H1 (cell line): ENCODE data around the gene ZFP1. TPM values are rescaled to one million over a fixed set of nuclear protein-coding genes. Genes with fewer than 3 reads are reported as not detected.
"Not testable (repeated sequence)": the region's sequence is repeated elsewhere in the genome, so short reads cannot be mapped to it uniquely, and the experiment has no call there.

Experiments used
- CTCF ChIA-PET: fragments of 300-600 bp; sonication (Branson Sonifier 250); formaldehyde crosslinking; loops from one replicate; lab custom pipeline; 2021; ENCODE audit not compliant: partially characterized antibody; lab: Charles Lee
- POLR2A ChIA-PET: fragments of 300-600 bp; sonication (Branson Sonifier 250); formaldehyde crosslinking; loops from one replicate; lab custom pipeline; 2021; ENCODE audit warnings: inconsistent platforms; ENCODE audit not compliant: partially characterized antibody; lab: Charles Lee
- DNase-seq, 2 experiments: peaks; one replicate each; pipeline versions ENCODE4 v3.0.0 to v3.0.0-alpha.2; 2010 to 2022; ENCODE audit warnings: low spot score in 2 of 2, low read depth in 1 of 2, mixed read lengths in 1 of 2
- FAIRE-seq: peaks from 2 replicates; lab custom pipeline; 2011; peaks lifted over from hg19 to GRCh38; lab: Jason Lieb, UNC
- H2AFZ ChIP-seq: 2 replicates; pipeline ENCODE4 v1.8.1; 2012; ENCODE audit warnings: low read length, inconsistent platforms
- H2AK5ac ChIP-seq: 2 replicates; pipeline ENCODE4 v1.6.1; 2013; ENCODE audit warnings: low read depth, low read length
- H2BK120ac ChIP-seq: replicated peaks from 2 replicates; pipeline ENCODE3; 2013; ENCODE audit warnings: low read depth, low read length, inconsistent platforms
- H2BK12ac ChIP-seq: 2 replicates; pipeline ENCODE4 v1.6.1; 2013; ENCODE audit warnings: low read depth, low read length
- H2BK15ac ChIP-seq: 2 replicates; pipeline ENCODE4 v1.6.1; 2013; ENCODE audit warnings: low read length
- H2BK20ac ChIP-seq: 2 replicates; pipeline ENCODE4 v1.6.1; 2013; ENCODE audit warnings: low read length
- H2BK5ac ChIP-seq: 2 replicates; pipeline ENCODE4 v1.6.1; 2013; ENCODE audit warnings: low read depth, low read length
- H3K14ac ChIP-seq: 2 replicates; pipeline ENCODE4 v1.6.1; 2013; ENCODE audit warnings: inconsistent platforms; ENCODE audit not compliant: insufficient read length
- H3K18ac ChIP-seq: 2 replicates; pipeline ENCODE4 v1.6.1; 2013; ENCODE audit warnings: low read length; ENCODE audit errors: extremely low read depth
- H3K23ac ChIP-seq: 2 replicates; pipeline ENCODE4 v1.6.1; 2013; ENCODE audit warnings: inconsistent platforms; ENCODE audit not compliant: insufficient read length
- H3K23me2 ChIP-seq: 2 replicates; pipeline ENCODE4 v1.6.1; 2013; ENCODE audit warnings: low read depth, low read length
- H3K27ac ChIP-seq: 2 replicates; pipeline ENCODE4 v1.6.1; 2011; ENCODE audit warnings: low read depth, low read length, inconsistent platforms
- H3K27me3 ChIP-seq, 4 experiments: replicated peaks in 1 of 4; 1 replicate in 1 of 4; 2 replicates in 3 of 4; pipeline versions ENCODE4 v1.6.1 to v1.8.1; 2011 to 2013; ENCODE audit warnings: low read length in 3 of 4, mild to moderate bottlenecking in 3 of 4, inconsistent platforms in 2 of 4, mixed read lengths in 2 of 4, moderate library complexity in 1 of 4; ENCODE audit not compliant: control insufficient read depth in 3 of 4, insufficient read depth in 3 of 4; ENCODE audit errors: extremely low read depth in 1 of 4
- H3K36me3 ChIP-seq, 4 experiments: 2 replicates each; pipeline versions ENCODE4 v1.6.1 to v1.8.1; 2011 to 2013; ENCODE audit warnings: mild to moderate bottlenecking in 4 of 4, low read length in 3 of 4, moderate library complexity in 2 of 4, control low read depth in 1 of 4, inconsistent platforms in 1 of 4; ENCODE audit not compliant: insufficient read depth in 4 of 4, control insufficient read depth in 2 of 4
- H3K4ac ChIP-seq: replicated peaks from 2 replicates; pipeline ENCODE3; 2013; ENCODE audit warnings: low read length, low read depth, mixed read lengths, inconsistent platforms; ENCODE audit not compliant: insufficient read length
- H3K4me1 ChIP-seq, 4 experiments: replicated peaks in 1 of 4; 1 replicate in 1 of 4; 2 replicates in 3 of 4; pipeline versions ENCODE4 v1.6.1 to v1.8.1; 2011 to 2013; ENCODE audit warnings: low read length in 3 of 4, inconsistent platforms in 2 of 4, mixed read lengths in 1 of 4; ENCODE audit not compliant: insufficient read depth in 4 of 4, control insufficient read depth in 3 of 4
- H3K4me2 ChIP-seq, 2 experiments: 2 replicates each; pipeline versions ENCODE4 v1.6.1 to v1.8.1; 2011 to 2013; ENCODE audit warnings: low read depth in 2 of 2, low read length in 2 of 2, control low read depth in 1 of 2, inconsistent platforms in 1 of 2, mild to moderate bottlenecking in 1 of 2; ENCODE audit not compliant: insufficient read depth in 1 of 2
- H3K4me3 ChIP-seq, 4 experiments: fragments of 200-600, 300-600 bp in 1 of 4; sonication (generic), shearing (Covaris generic), sonication (Bioruptor Twin) in 1 of 4; 2 replicates each; pipeline versions ENCODE4 v1.5.1 to v1.8.1; 2011 to 2016; ENCODE audit warnings: low read length in 4 of 4, low read depth in 3 of 4, control low read depth in 2 of 4, inconsistent platforms in 2 of 4, mild to moderate bottlenecking in 2 of 4, mixed read lengths in 1 of 4, moderate library complexity in 1 of 4; ENCODE audit not compliant: insufficient read depth in 2 of 4; ENCODE audit errors: extremely low read depth in 1 of 4
- H3K56ac ChIP-seq: replicated peaks from 2 replicates; pipeline ENCODE3; 2013; ENCODE audit warnings: low read depth, mild to moderate bottlenecking, mixed read lengths, low read length, inconsistent platforms; ENCODE audit not compliant: insufficient read length
- H3K79me1 ChIP-seq: 2 replicates; pipeline ENCODE4 v1.6.1; 2013; ENCODE audit warnings: low read depth, low read length, control low read depth
- H3K79me2 ChIP-seq, 2 experiments: 2 replicates each; pipeline versions ENCODE4 v1.6.1 to v1.8.1; 2012 to 2013; ENCODE audit warnings: low read length in 2 of 2, mild to moderate bottlenecking in 2 of 2, inconsistent platforms in 1 of 2; ENCODE audit not compliant: insufficient read depth in 2 of 2, control insufficient read depth in 1 of 2
- H3K9ac ChIP-seq, 4 experiments: replicated peaks in 1 of 4; 1 replicate in 1 of 4; 2 replicates in 3 of 4; pipeline versions ENCODE4 v1.6.1 to v1.8.1; 2011 to 2013; ENCODE audit warnings: low read depth in 3 of 4, low read length in 3 of 4, control low read depth in 2 of 4, mild to moderate bottlenecking in 2 of 4, moderate library complexity in 2 of 4, inconsistent platforms in 1 of 4; ENCODE audit errors: extremely low read depth in 1 of 4
- H3K9me3 ChIP-seq, 2 experiments: 2 replicates each; pipeline versions ENCODE4 v1.6.1 to v1.8.1; 2012 to 2013; ENCODE audit warnings: mild to moderate bottlenecking in 2 of 2, moderate library complexity in 2 of 2, control low read depth in 1 of 2, inconsistent platforms in 1 of 2, low read depth in 1 of 2, low read length in 1 of 2, mixed read lengths in 1 of 2; ENCODE audit not compliant: insufficient read depth in 2 of 2
- H4K20me1 ChIP-seq, 2 experiments: replicated peaks in 1 of 2; 2 replicates each; pipeline versions ENCODE3 to v1.8.1; 2011 to 2013; ENCODE audit warnings: inconsistent platforms in 2 of 2, low read length in 2 of 2, mild to moderate bottlenecking in 1 of 2; ENCODE audit not compliant: insufficient read depth in 2 of 2, control insufficient read depth in 1 of 2
- H4K5ac ChIP-seq: 2 replicates; pipeline ENCODE4 v1.6.1; 2013; ENCODE audit warnings: low read length, low read depth, mixed read lengths, inconsistent platforms; ENCODE audit not compliant: insufficient read length
- H4K8ac ChIP-seq: 2 replicates; pipeline ENCODE4 v1.8.0; 2013; ENCODE audit warnings: mild to moderate bottlenecking, moderate library complexity, low read length, inconsistent platforms; ENCODE audit not compliant: insufficient read depth; ENCODE audit errors: extremely low read depth
- H4K91ac ChIP-seq: replicated peaks from 2 replicates; pipeline ENCODE3; 2013; ENCODE audit warnings: low read length, mixed read lengths, inconsistent platforms; ENCODE audit not compliant: insufficient read length
- WGBS, 2 experiments: shearing (Covaris generic) in 1 of 2; methylation state at CpG; one replicate each; pipeline versions ENCODE4 v1.1.6 to v1.1.7; 2013 to 2015; ENCODE audit warnings: low lambda C conversion rate in 2 of 2, mixed read lengths in 2 of 2, inconsistent platforms in 1 of 2, low coverage in 1 of 2, missing lambda C conversion rate in 1 of 2; ENCODE audit not compliant: insufficient replicate concordance in 2 of 2, insufficient coverage in 1 of 2, insufficient read length in 1 of 2; ENCODE audit errors: extremely low coverage in 1 of 2, missing lambda C conversion rate in 1 of 2; 5-methylcytosine and 5-hydroxymethylcytosine counted together
- polyA plus RNA-seq, 7 experiments: library from polyadenylated mRNA; depleted of rRNA in 3 of 7; stranded (reverse) in 5 of 7; unstranded in 2 of 7; fragments of >200 nt in 5 of 7; fragments of 200-250 nt in 2 of 7; gene quantifications; 1 replicate in 5 of 7; 2 replicates in 1 of 7; 4 replicates in 1 of 7; pipeline versions ENCODE4 v1.2.1 to v1.2.3, GENCODE V29; 2011 to 2013; ENCODE audit warnings: missing spikeins in 2 of 7, mixed read lengths in 2 of 7
- total RNA-seq: library from RNA; stranded (reverse); fragmentation: NEBNext Ultra II Directional; extraction: Animal tissue kit (Norgen Biotek cat#: 25700); gene quantifications from 2 replicates; pipeline ENCODE4 v1.2.1, GENCODE V29; 2021

The ZFP1 gene
- total and polyA plus RNA-seq, 2 of the 8 experiments (the other 6 are each of a cell fraction or from before 2014, with no cell fraction given), result 4.0 to 11.2 TPM

- WGBS, 2 experiments, result 95% methylated on average over 5 of the region's 5 CpGs; no CpG with 5 or more reads in 1 of the 2 experiments
- H3K56ac ChIP-seq, H2AK5ac ChIP-seq, DNase-seq, H4K8ac ChIP-seq, H2BK15ac ChIP-seq, H2BK120ac ChIP-seq, H3K36me3 ChIP-seq, H2BK5ac ChIP-seq, H4K20me1 ChIP-seq, H2BK20ac ChIP-seq, H4K5ac ChIP-seq, H3K14ac ChIP-seq, H3K27me3 ChIP-seq, H3K23me2 ChIP-seq, H3K4me3 ChIP-seq, H4K91ac ChIP-seq, H3K23ac ChIP-seq, H2AFZ ChIP-seq, H3K79me2 ChIP-seq, FAIRE-seq, H3K79me1 ChIP-seq, H3K4ac ChIP-seq, H3K9ac ChIP-seq, H3K27ac ChIP-seq, H3K4me2 ChIP-seq, H3K18ac ChIP-seq: not testable (repeated sequence)
- Histone ChIP-seq H3K4me1 (peaks cover 0 to 12% (median 6%) of the 10 kb centered on the region in 4 experiments; a peak in 5 of 7 replicates), H2BK12ac (peak overlapping the region; percentile 88), H3K9me3 (peaks cover 7 to 16% of the 10 kb centered on the region in 2 experiments; a peak in 3 of 4 replicates)
- CTCF ChIA-PET, result interaction anchor here (0.6 to 1.7 kb wide), 13 partner anchors 8 to 403 kb away, joined by 3 to 10 read pairs (median 3); partner anchors contain the start of gene LDHD
- POLR2A ChIA-PET, result interaction anchor here (0.7 to 1.9 kb wide), 3 partner anchors 9 to 13 kb away, joined by 3 to 7 read pairs (median 5); partner anchors contain the start of gene LDHD
Observed at GRCh38 chr16:75129421-75130149, 18.7 kb upstream of the ZFP1 start.
